H7 (cell line): ENCODE results near the gene OTUD5. TPM values are rescaled to one million over a fixed set of nuclear protein-coding genes. Genes with fewer than 3 reads are reported as not detected.

Experiments used
- DNase-seq: peaks from one replicate; pipeline ENCODE4 v3.0.0; 2012
- H3K27me3 ChIP-seq: 2 replicates; pipeline ENCODE4 v1.6.0; 2011; ENCODE audit warnings: mild to moderate bottlenecking, low read length; ENCODE audit not compliant: control insufficient read depth, insufficient read depth
- H3K36me3 ChIP-seq: replicated peaks from 2 replicates; pipeline ENCODE4 v1.5.1; 2011; ENCODE audit warnings: low read length; ENCODE audit not compliant: control insufficient read depth, insufficient read depth
- H3K4me3 ChIP-seq: 2 replicates; pipeline ENCODE4 v1.5.1; 2011; ENCODE audit warnings: low read depth, mild to moderate bottlenecking, control low read depth, low read length, moderate library complexity; ENCODE audit not compliant: insufficient read depth
- total RNA-seq: library from RNA; depleted of rRNA; stranded (reverse); fragments of >200 nt; shearing (Covaris generic); gene quantifications from 2 replicates; pipeline ENCODE4 v1.2.3, GENCODE V29; 2014

The OTUD5 gene
- total RNA-seq, 1 experiment from 2014 or later: 32.6 TPM

- H3K36me3 ChIP-seq: peaks cover 37% of the 10 kb centered on the region
- DNase-seq: no peak
- H3K4me3 ChIP-seq: peak overlapping the region; percentile 6; the same call in 1 of the 2 replicates
- H3K27me3 ChIP-seq: no peaks in the 10 kb centered on the region
Measured at GRCh38 chrX:48914593-48915493, 42.6 kb downstream of the OTUD5 start.

GRCh38 chrX:48913605-48914366 lies 43.6 kb downstream of the OTUD5 start:
- DNase-seq: peak; percentile 25
- peaks cover 37% of the 10 kb centered on the region for H3K36me3 ChIP-seq

GRCh38 chrX:48911412-48912182 lies 45.8 kb downstream of the OTUD5 start, which contains the start of gene SLC35A2:
TSS of gene SLC35A2 (minus strand) at chrX:48911646. CDS start at chrX:48911636, 10 bp downstream.
- Histone ChIP-seq H3K4me3 (peak within 1 kb of the TSS; percentile 73), H3K36me3 (peaks cover 30% of the 10 kb centered on the region), H3K27me3 (no peaks in the 10 kb centered on the region)
- DNase-seq: peak; percentile 95

More at GRCh38 chrX:48913605-48914366, 43.6 kb downstream of the OTUD5 start:
- Histone ChIP-seq H3K27me3 (no peaks in the 10 kb centered on the region), H3K4me3 (no peak overlapping the region)

GRCh38 chrX:48910926-48911411 lies 46.4 kb downstream of the OTUD5 start:
- DNase-seq: no peak
- peak overlapping the region; percentile 73 for H3K4me3 ChIP-seq
- H3K36me3 ChIP-seq: peaks cover 32% of the 10 kb centered on the region

GRCh38 chrX:48909703-48910294 lies 47.6 kb downstream of the OTUD5 start:
- DNase-seq: no peak
- Histone ChIP-seq H3K27me3 (no peaks in the 10 kb centered on the region), H3K4me3 (no peak overlapping the region), H3K36me3 (peaks cover 20% of the 10 kb centered on the region)

More at GRCh38 chrX:48910926-48911411, 46.4 kb downstream of the OTUD5 start:
- no peaks in the 10 kb centered on the region for H3K27me3 ChIP-seq

GRCh38 chrX:48908600-48908999 lies 48.8 kb downstream of the OTUD5 start:
- H3K4me3 ChIP-seq: no peak overlapping the region
- DNase-seq: no peak
- H3K36me3 ChIP-seq: peaks cover 8% of the 10 kb centered on the region
- H3K27me3 ChIP-seq: no peaks in the 10 kb centered on the region

GRCh38 chrX:48905090-48905790 lies 52.2 kb downstream of the OTUD5 start:
- DNase-seq: no peak
- Histone ChIP-seq H3K27me3 (no peaks in the 10 kb centered on the region), H3K4me3 (no peak overlapping the region), H3K36me3 (peaks cover 10% of the 10 kb centered on the region)

- DNase-seq: no peak
- Histone ChIP-seq H3K36me3 (peaks cover 10% of the 10 kb centered on the region), H3K27me3 (no peaks in the 10 kb centered on the region), H3K4me3 (no peak overlapping the region)
Measured at GRCh38 chrX:48904626-48905025, 52.8 kb downstream of the OTUD5 start.

GRCh38 chrX:48904180-48904579 lies 53.2 kb downstream of the OTUD5 start:
- Histone ChIP-seq H3K27me3 (no peaks in the 10 kb centered on the region), H3K36me3 (peaks cover 10% of the 10 kb centered on the region), H3K4me3 (no peak overlapping the region)
- DNase-seq: peak; percentile 55

- H3K36me3 ChIP-seq: peaks cover 10% of the 10 kb centered on the region
- DNase-seq: no peak
- no peaks in the 10 kb centered on the region for H3K27me3 ChIP-seq
- no peak overlapping the region for H3K4me3 ChIP-seq
Measured at GRCh38 chrX:48903290-48903689, 54.1 kb downstream of the OTUD5 start.

- DNase-seq: no peak
- H3K36me3 ChIP-seq: peaks cover 10% of the 10 kb centered on the region
Measured at GRCh38 chrX:48902776-48903175, 54.6 kb downstream of the OTUD5 start.

GRCh38 chrX:48902135-48902534 lies 55.3 kb downstream of the OTUD5 start:
- no peaks in the 10 kb centered on the region for H3K27me3 ChIP-seq
- peaks cover 10% of the 10 kb centered on the region for H3K36me3 ChIP-seq
- H3K4me3 ChIP-seq: no peak overlapping the region
- DNase-seq: no peak

More at GRCh38 chrX:48902776-48903175, 54.6 kb downstream of the OTUD5 start:
- Histone ChIP-seq H3K4me3 (no peak overlapping the region), H3K27me3 (no peaks in the 10 kb centered on the region)

- peaks cover 6% of the 10 kb centered on the region for H3K36me3 ChIP-seq
- no peak for DNase-seq
- no peaks in the 10 kb centered on the region for H3K27me3 ChIP-seq
- no peak overlapping the region for H3K4me3 ChIP-seq
Measured at GRCh38 chrX:48901069-48901468, 56.3 kb downstream of the OTUD5 start.
